Liver (tissue), 9 donors: ENCODE measurements around the gene RDH12. TPM values are rescaled to one million over a fixed set of nuclear protein-coding genes. Genes with fewer than 3 reads are reported as not detected.

ENCODE experiments used
- DNase-seq: peaks from one replicate; pipeline ENCODE4 v3.0.0-alpha.2; 2017; ENCODE audit warnings: low spot score
- H3K27ac ChIP-seq, 2 donors: one replicate each; pipeline ENCODE4 v1.7.0; 2013; ENCODE audit warnings: inconsistent platforms in 2 of 2, low read length in 2 of 2, control low read depth in 1 of 2, low read depth in 1 of 2, mild to moderate bottlenecking in 1 of 2
- H3K27me3 ChIP-seq, 4 donors: one replicate each; pipeline versions ENCODE4 v1.6.1 to v1.7.0; 2013; ENCODE audit warnings: low read length in 3 of 4, inconsistent platforms in 1 of 4, mild to moderate bottlenecking in 1 of 4, moderate library complexity in 1 of 4; ENCODE audit not compliant: control insufficient read depth in 4 of 4, insufficient read depth in 4 of 4
- H3K36me3 ChIP-seq, 4 donors: one replicate each; pipeline versions ENCODE4 v1.6.1 to v1.7.0; 2013; ENCODE audit warnings: low read length in 3 of 4, mild to moderate bottlenecking in 3 of 4, low read depth in 1 of 4, moderate library complexity in 1 of 4; ENCODE audit not compliant: control insufficient read depth in 4 of 4, insufficient read depth in 3 of 4
- H3K4me1 ChIP-seq, 4 donors: one replicate each; pipeline versions ENCODE4 v1.6.1 to v1.7.0; 2013; ENCODE audit warnings: low read length in 3 of 4, mild to moderate bottlenecking in 3 of 4, moderate library complexity in 1 of 4; ENCODE audit not compliant: control insufficient read depth in 4 of 4, insufficient read depth in 4 of 4
- H3K4me3 ChIP-seq, 3 donors: one replicate each; pipeline versions ENCODE4 v1.6.1 to v1.7.0; 2013; ENCODE audit warnings: low read length in 3 of 3, control low read depth in 1 of 3, low read depth in 1 of 3, mild to moderate bottlenecking in 1 of 3
- H3K9ac ChIP-seq, 2 donors: one replicate each; pipeline ENCODE4 v1.7.0; 2013; ENCODE audit warnings: low read length in 2 of 2, mild to moderate bottlenecking in 2 of 2, moderate library complexity in 2 of 2, control low read depth in 1 of 2, low read depth in 1 of 2
- H3K9me3 ChIP-seq, 4 donors: one replicate each; pipeline versions ENCODE4 v1.6.1 to v1.7.0; 2013; ENCODE audit warnings: low read length in 3 of 4; ENCODE audit not compliant: control insufficient read depth in 4 of 4
- ATF3 ChIP-seq: IDR thresholded peaks from 2 replicates; pipeline ENCODE4 v1.6.1; 2016; ENCODE audit warnings: antibody characterized with exemption
- CTCF ChIP-seq: fragments of 150-350 bp; IDR thresholded peaks from 2 replicates; pipeline ENCODE4 v1.5.1; 2017; ENCODE audit warnings: improper control_type of control experiment, low read depth, low read length; ENCODE audit not compliant: missing input control
- EGR1 ChIP-seq, 2 donors: IDR thresholded peaks; 2 replicates each; pipeline ENCODE4 v1.6.1; 2016 to 2018; ENCODE audit warnings: antibody characterized with exemption in 2 of 2, low read depth in 2 of 2
- FOXA1 ChIP-seq: IDR thresholded peaks from 2 replicates; pipeline ENCODE4 v1.6.1; 2016; ENCODE audit warnings: antibody characterized with exemption
- FOXA2 ChIP-seq: IDR thresholded peaks from 2 replicates; pipeline ENCODE4 v1.6.1; 2016; ENCODE audit warnings: antibody characterized with exemption
- GABPA ChIP-seq, 2 donors: IDR thresholded peaks in 1 of 2; conservative IDR thresholded peaks in 1 of 2; 2 replicates each; pipeline ENCODE4 v1.6.1; 2016; ENCODE audit warnings: antibody characterized with exemption in 2 of 2, mild to moderate bottlenecking in 1 of 2, moderate library complexity in 1 of 2
- HNF4A ChIP-seq, 2 donors: conservative IDR thresholded peaks; 2 replicates each; pipeline ENCODE4 v1.6.1; 2016; ENCODE audit warnings: antibody characterized with exemption in 2 of 2, mild to moderate bottlenecking in 2 of 2
- HNF4G ChIP-seq: IDR thresholded peaks from 2 replicates; pipeline ENCODE4 v1.6.1; 2016; ENCODE audit warnings: antibody characterized with exemption
- JUND ChIP-seq, 2 donors: IDR thresholded peaks; 2 replicates each; pipeline ENCODE4 v1.6.1; 2016; ENCODE audit warnings: antibody characterized with exemption in 2 of 2
- MAX ChIP-seq: IDR thresholded peaks from 2 replicates; pipeline ENCODE4 v1.6.1; 2016; ENCODE audit warnings: antibody characterized with exemption
- NR2F2 ChIP-seq: IDR thresholded peaks from 2 replicates; pipeline ENCODE4 v1.6.1; 2016; ENCODE audit warnings: antibody characterized with exemption
- RAD21 ChIP-seq, 2 donors: IDR thresholded peaks; 2 replicates each; pipeline ENCODE4 v1.6.1; 2016; ENCODE audit warnings: antibody characterized with exemption in 2 of 2, mild to moderate bottlenecking in 2 of 2
- REST ChIP-seq: IDR thresholded peaks from 2 replicates; pipeline ENCODE4 v1.6.1; 2016; ENCODE audit warnings: antibody characterized with exemption, mild to moderate bottlenecking
- RXRA ChIP-seq, 2 donors: IDR thresholded peaks; 2 replicates each; pipeline ENCODE4 v1.6.1; 2017 to 2018; ENCODE audit warnings: antibody characterized with exemption in 2 of 2, mild to moderate bottlenecking in 1 of 2
- SP1 ChIP-seq: IDR thresholded peaks from 2 replicates; pipeline ENCODE4 v1.6.1; 2018; ENCODE audit warnings: antibody characterized with exemption, mild to moderate bottlenecking
- TAF1 ChIP-seq: conservative IDR thresholded peaks from 2 replicates; pipeline ENCODE4 v1.6.1; 2016; ENCODE audit warnings: antibody characterized with exemption, mild to moderate bottlenecking
- YY1 ChIP-seq: IDR thresholded peaks from 2 replicates; pipeline ENCODE4 v1.6.1; 2016; ENCODE audit warnings: antibody characterized with exemption, mild to moderate bottlenecking
- ZBTB33 ChIP-seq: IDR thresholded peaks from 2 replicates; pipeline ENCODE4 v1.6.1; 2016; ENCODE audit warnings: antibody characterized with exemption
- WGBS: extraction: QIAGEN DNeasy Blood & Tissue Kit; methylation state at CpG from one replicate; pipeline ENCODE4 v1.1.7; 2013; 5-methylcytosine and 5-hydroxymethylcytosine counted together
- polyA plus RNA-seq, 2 donors: library from polyadenylated mRNA; stranded (reverse) in 1 of 2; unstranded in 1 of 2; fragments of 200-250 nt in 1 of 2; fragments of >200 nt in 1 of 2; fragmentation: Nextera tagmentation in 1 of 2; extraction: Ambion mirVana in 1 of 2; gene quantifications; one replicate each; pipeline versions ENCODE4 v1.2.1 to v1.2.3, GENCODE V29; 2013 to 2015
- total RNA-seq, 2 donors: library from RNA; depleted of rRNA; stranded (reverse); fragments of >200 nt; gene quantifications; one replicate each; pipeline ENCODE4 v1.2.3, GENCODE V29; 2014
- donor health status: healthy.
- donor health status: healthy.
- donor health status: healthy.
- donor health status: healthy.
- donor health status: healthy.

RDH12 gene
- total and polyA plus RNA-seq, 4 donors: 0.09 to 3.4 (median 0.91) TPM

GRCh38 chr14:67694791-67695393 lies 6.8 kb upstream of the RDH12 start:
- Histone ChIP-seq H3K27ac (peak overlapping the region; percentile 88 to 98), H3K4me1 (peaks cover 0 to 34% (median 4%) of the 10 kb centered on the region in 4 donors), H3K9me3 (no peaks in the 10 kb centered on the region), H3K36me3 (peaks cover 6 to 24% (median 17%) of the 10 kb centered on the region in 4 donors), H3K9ac (peak overlapping the region; percentile 21 to 98), H3K4me3 (peak overlapping the region; percentile 89 to 99 (median 90)), H3K27me3 (no peaks in the 10 kb centered on the region)
- peak; percentile 80 for DNase-seq
- TF ChIP-seq CTCF: no peak
- TF ChIP-seq ATF3: no peak
- no peak for TF ChIP-seq ZBTB33
- TF ChIP-seq GABPA (IDR thresholded peaks at IDR 0.05 in 1 of 2, conservative IDR thresholded peaks at IDR 0.05 in 1 of 2): no peak
- no peak for TF ChIP-seq YY1
- TF ChIP-seq RAD21 (IDR thresholded peaks at IDR 0.05): peak; percentile 9 to 18
- TF ChIP-seq REST: peak; percentile 90
- peak; percentile 59 for TF ChIP-seq FOXA2
- TF ChIP-seq EGR1 (IDR thresholded peaks at IDR 0.05; ENCODE audit: low read depth in 2 of 2): peak in 1 of 2 donors; percentile 40
- TF ChIP-seq MAX: no peak
- no peak for TF ChIP-seq FOXA1
- no peak for TF ChIP-seq RXRA (IDR thresholded peaks at IDR 0.05)
- peak; percentile 26 to 33 for TF ChIP-seq HNF4A (conservative IDR thresholded peaks at IDR 0.05)
- no peak for TF ChIP-seq HNF4G
- peak; percentile 67 for TF ChIP-seq TAF1
- TF ChIP-seq NR2F2: no peak
- peak in 1 of 2 donors; percentile 58 for TF ChIP-seq JUND (IDR thresholded peaks at IDR 0.05)
- peak; percentile 48 for TF ChIP-seq SP1
- under 1% methylated on average over 21 of the region's 21 CpGs for WGBS
